ENCODE data around the gene TFCP2. TPM values are rescaled to one million over a fixed set of nuclear protein-coding genes. Genes with fewer than 3 reads are reported as not detected.

The TFCP2 gene
- total and polyA plus RNA-seq, 2 of the 13 experiments (the other 11 are each of a cell fraction or from before 2014, with no cell fraction given), result 7.6 to 10.0 TPM

- TF ChIP-seq ZSCAN20 (CRISPR knock-in tag; IDR thresholded peaks at IDR 0.05; ENCODE audit: borderline replicate concordance) (0 out of 2 replicates have a peak, but pooled peaks have one; percentile 60), ZNF251 (CRISPR knock-in tag; IDR thresholded peaks at IDR 0.05) (no peak), ZNF292 (CRISPR knock-in tag; IDR thresholded peaks at IDR 0.05; ENCODE audit: borderline replicate concordance, low read depth) (0 out of 2 replicates have a peak, but pooled peaks have one; percentile 50), ZNF7 (CRISPR knock-in tag; IDR thresholded peaks at IDR 0.05) (peak; percentile 54), IRF2 (CRISPR knock-in tag; IDR thresholded peaks at IDR 0.05) (0 out of 2 replicates have a peak, but pooled peaks have one; percentile 16), ARID2 (CRISPR knock-in tag; IDR thresholded peaks at IDR 0.05; ENCODE audit: borderline replicate concordance) (peak; percentile 28; the same call in 1 of the 2 replicates), ELF3 (CRISPR knock-in tag; IDR thresholded peaks at IDR 0.05) (no peak), NFAT5 (CRISPR knock-in tag; IDR thresholded peaks at IDR 0.05) (no peak; the same call in 1 of the 2 replicates), ZBTB37 (CRISPR knock-in tag; IDR thresholded peaks at IDR 0.05) (no peak), THAP11 (CRISPR knock-in tag; IDR thresholded peaks at IDR 0.05) (peak; percentile 83), CREBL2 (CRISPR knock-in tag; IDR thresholded peaks at IDR 0.05; ENCODE audit: borderline replicate concordance) (no peak), MATR3 (CRISPR knock-in tag; IDR thresholded peaks at IDR 0.05) (no peak), ZFP82 (CRISPR knock-in tag; IDR thresholded peaks at IDR 0.05; ENCODE audit: borderline replicate concordance) (peak; percentile 82; the same call in 1 of the 2 replicates), HOXA3 (CRISPR knock-in tag; IDR thresholded peaks at IDR 0.05) (peak; percentile 100), SUZ12 (IDR thresholded peaks at IDR 0.05; ENCODE audit: low read depth, low read length) (no peak), FOXO4 (CRISPR knock-in tag; conservative IDR thresholded peaks at IDR 0.05) (no peak), YY1 (IDR thresholded peaks at IDR 0.05; ENCODE audit: insufficient read depth, insufficient replicate concordance, low read depth, low read length) (peak; percentile 91), ZNF235 (CRISPR knock-in tag; IDR thresholded peaks at IDR 0.05; ENCODE audit: borderline replicate concordance) (peak; percentile 52; the same call in 1 of the 2 replicates)
- TF ChIP-seq, protein P1, sequence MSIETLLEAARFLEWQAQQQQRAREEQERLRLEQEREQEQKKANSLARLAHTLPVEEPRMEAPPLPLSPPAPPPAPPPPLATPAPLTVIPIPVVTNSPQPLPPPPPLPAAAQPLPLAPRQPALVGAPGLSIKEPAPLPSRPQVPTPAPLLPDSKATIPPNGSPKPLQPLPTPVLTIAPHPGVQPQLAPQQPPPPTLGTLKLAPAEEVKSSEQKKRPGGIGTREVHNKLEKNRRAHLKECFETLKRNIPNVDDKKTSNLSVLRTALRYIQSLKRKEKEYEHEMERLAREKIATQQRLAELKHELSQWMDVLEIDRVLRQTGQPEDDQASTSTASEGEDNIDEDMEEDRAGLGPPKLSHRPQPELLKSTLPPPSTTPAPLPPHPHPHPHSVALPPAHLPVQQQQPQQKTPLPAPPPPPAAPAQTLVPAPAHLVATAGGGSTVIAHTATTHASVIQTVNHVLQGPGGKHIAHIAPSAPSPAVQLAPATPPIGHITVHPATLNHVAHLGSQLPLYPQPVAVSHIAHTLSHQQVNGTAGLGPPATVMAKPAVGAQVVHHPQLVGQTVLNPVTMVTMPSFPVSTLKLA (IDR thresholded peaks at IDR 0.05), result 0 out of 2 replicates have a peak, but pooled peaks have one; percentile 37
Measured at GRCh38 chr12:51172515-51173431, at the start of gene TFCP2 (continued).

Data from HepG2 (cell line).